ENCODE measurements around the gene CLCN1.

Gene CLCN1

GRCh38 chr7:143368387-143368786 lies 52.5 kb downstream of the CLCN1 start:
- DNase-seq = no peak

- no peak for DNase-seq
Measured at GRCh38 chr7:143369678-143370651, 54.1 kb downstream of the CLCN1 start.

- DNase-seq = peak; percentile 39
Measured at GRCh38 chr7:143372070-143372469, 56.2 kb downstream of the CLCN1 start.

- no peak for DNase-seq
Measured at GRCh38 chr7:143373255-143373794, 57.4 kb downstream of the CLCN1 start.

- DNase-seq = no peak
Measured at GRCh38 chr7:143374561-143374960, 58.6 kb downstream of the CLCN1 start.

- DNase-seq = no peak
Measured at GRCh38 chr7:143375298-143376034, 59.6 kb downstream of the CLCN1 start.

GRCh38 chr7:143376396-143376795 lies 60.5 kb downstream of the CLCN1 start:
- no peak for DNase-seq

GRCh38 chr7:143379611-143380259 lies 63.8 kb downstream of the CLCN1 start:
- no peak for DNase-seq

- peak; percentile 92 for DNase-seq
Measured at GRCh38 chr7:143380260-143380645, 64.3 kb downstream of the CLCN1 start.

GRCh38 chr7:143380646-143381426 lies 64.9 kb downstream of the CLCN1 start, which contains the start of gene ZYX:
TSS of gene ZYX (plus strand) at chr7:143381345. CDS start at chr7:143381572, 227 bp downstream.
- DNase-seq = peak; percentile 97

- peak; percentile 74 for DNase-seq
Measured at GRCh38 chr7:143381427-143382125, 65.7 kb downstream of the CLCN1 start.

GRCh38 chr7:143382126-143382790 lies 66.3 kb downstream of the CLCN1 start:
- DNase-seq = peak; percentile 25

GRCh38 chr7:143382791-143383641 lies 67.1 kb downstream of the CLCN1 start:
- no peak for DNase-seq

- no peak for DNase-seq
Measured at GRCh38 chr7:143383642-143383957, 67.7 kb downstream of the CLCN1 start.

GRCh38 chr7:143384148-143384547 lies 68.2 kb downstream of the CLCN1 start:
- no peak for DNase-seq

- no peak for DNase-seq
Measured at GRCh38 chr7:143384661-143385631, 69.0 kb downstream of the CLCN1 start.

- no peak for DNase-seq
Measured at GRCh38 chr7:143385891-143386781, 70.2 kb downstream of the CLCN1 start.
